Measurements from ENCODE around the gene AMD1.

The AMD1 gene

DNA sequence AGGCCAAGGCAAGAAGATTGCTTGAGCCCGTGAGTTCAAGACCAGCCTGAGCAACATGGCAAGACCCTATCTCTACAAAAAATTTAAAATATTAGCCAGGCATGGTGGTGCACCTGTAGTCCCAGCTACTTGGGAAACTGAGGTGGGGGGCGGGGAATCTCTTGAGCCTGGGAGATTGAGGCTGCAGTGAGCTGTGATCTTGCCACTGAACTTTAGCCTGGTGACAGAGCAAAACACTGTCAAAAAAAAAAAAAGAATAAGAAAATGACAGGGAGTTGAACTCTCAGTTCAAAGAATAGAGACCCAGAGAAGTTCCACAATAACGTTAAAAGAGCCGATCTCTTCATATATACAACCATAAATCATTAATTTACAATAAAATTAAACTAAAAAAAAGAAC lies 24.8 kb upstream of the AMD1 start:
- no peak overlapping the region for H3K4me3 ChIP-seq (ENCODE audit: low read depth, low read length)
- no peak for DNase-seq (ENCODE audit: low read depth)
- TF ChIP-seq, protein P1, sequence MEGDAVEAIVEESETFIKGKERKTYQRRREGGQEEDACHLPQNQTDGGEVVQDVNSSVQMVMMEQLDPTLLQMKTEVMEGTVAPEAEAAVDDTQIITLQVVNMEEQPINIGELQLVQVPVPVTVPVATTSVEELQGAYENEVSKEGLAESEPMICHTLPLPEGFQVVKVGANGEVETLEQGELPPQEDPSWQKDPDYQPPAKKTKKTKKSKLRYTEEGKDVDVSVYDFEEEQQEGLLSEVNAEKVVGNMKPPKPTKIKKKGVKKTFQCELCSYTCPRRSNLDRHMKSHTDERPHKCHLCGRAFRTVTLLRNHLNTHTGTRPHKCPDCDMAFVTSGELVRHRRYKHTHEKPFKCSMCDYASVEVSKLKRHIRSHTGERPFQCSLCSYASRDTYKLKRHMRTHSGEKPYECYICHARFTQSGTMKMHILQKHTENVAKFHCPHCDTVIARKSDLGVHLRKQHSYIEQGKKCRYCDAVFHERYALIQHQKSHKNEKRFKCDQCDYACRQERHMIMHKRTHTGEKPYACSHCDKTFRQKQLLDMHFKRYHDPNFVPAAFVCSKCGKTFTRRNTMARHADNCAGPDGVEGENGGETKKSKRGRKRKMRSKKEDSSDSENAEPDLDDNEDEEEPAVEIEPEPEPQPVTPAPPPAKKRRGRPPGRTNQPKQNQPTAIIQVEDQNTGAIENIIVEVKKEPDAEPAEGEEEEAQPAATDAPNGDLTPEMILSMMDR (IDR thresholded peaks at IDR 0.05; ENCODE audit: insufficient read depth, low read depth, low read length, missing control alignments) = no peak

DNA sequence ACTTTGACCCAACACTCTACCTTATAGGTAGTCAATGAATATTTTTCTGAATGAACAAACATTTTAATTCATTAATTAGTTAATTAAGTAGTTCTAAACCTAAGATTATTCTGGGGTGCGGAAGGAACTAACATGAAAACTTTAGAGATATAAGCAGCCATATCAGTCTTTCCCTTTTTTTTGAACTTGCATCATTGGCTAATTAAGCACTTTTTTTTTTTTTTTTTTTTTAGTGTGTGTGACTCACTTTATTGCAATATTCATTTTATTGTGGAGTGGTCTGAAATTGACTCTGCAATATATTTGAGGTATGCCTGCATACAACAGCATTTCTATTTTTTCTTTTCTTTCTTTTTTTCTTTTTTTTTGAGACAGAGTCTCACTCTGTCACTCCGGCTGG lies 21.8 kb upstream of the AMD1 start:
- TF ChIP-seq, protein P1 (IDR thresholded peaks at IDR 0.05; ENCODE audit: insufficient read depth, low read depth, low read length, missing control alignments) = no peak
- DNase-seq (ENCODE audit: low read depth) = no peak
- H3K4me3 ChIP-seq (ENCODE audit: low read depth, low read length) = no peak overlapping the region

DNA sequence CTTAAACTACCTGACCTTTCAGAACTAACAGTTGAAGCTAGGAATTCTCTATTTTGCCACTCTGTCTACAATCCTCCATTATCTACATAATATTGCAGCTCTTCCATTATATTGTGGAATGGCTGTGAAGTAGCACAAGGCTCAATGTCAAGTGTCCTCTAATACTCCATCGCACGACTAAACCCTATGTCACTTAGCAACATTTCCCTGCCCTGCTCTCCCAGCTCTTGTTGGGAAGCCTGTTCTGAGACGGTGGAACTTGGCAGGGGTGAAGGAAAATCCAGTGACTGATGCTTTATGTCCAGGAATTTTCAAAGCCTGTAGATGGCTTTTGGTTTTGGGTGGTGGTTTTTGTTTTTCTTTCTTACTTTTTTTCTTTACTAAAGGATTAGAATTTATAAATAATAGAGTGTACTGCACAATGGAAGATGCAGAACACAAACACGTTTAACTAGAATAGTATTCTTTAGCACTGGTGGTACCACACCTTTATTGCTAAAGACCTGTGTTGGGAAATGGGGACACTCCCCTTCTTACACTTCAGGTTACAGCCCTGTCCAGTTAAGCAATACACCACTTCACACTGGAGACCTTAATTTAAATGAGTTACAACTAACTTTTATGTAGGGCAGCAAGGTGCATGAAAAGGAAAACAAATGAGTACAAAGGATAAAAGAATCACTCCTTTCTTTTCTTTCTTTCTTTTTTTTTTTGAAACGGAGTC lies 20.7 kb upstream of the AMD1 start:
- DNase-seq (ENCODE audit: low read depth) = no peak
- TF ChIP-seq, protein P1 (IDR thresholded peaks at IDR 0.05; ENCODE audit: insufficient read depth, low read depth, low read length, missing control alignments) = no peak
- H3K4me3 ChIP-seq (ENCODE audit: low read depth, low read length) = no peak overlapping the region

DNA sequence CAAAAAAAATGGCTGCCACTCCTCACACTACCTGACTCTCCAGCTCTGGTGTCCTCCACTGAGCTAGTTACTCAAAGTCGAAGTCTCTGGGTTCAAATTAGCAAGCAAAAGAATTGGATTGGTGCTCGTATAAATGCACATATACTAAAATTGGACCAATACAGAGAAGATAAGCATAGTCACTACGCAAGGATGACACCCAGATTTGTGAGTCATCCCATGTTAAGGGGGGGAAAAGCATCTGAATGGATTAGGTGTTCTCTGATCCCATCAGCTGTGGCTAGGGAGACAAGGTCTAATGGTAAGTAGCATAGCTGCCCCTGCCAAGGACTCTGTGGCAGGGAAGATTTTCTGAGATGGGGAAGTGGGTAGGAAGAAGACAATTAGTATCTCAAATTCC lies 18.3 kb upstream of the AMD1 start:
- DNase-seq (ENCODE audit: low read depth) = no peak
- no peak overlapping the region for H3K4me3 ChIP-seq (ENCODE audit: low read depth, low read length)
- TF ChIP-seq, protein P1 (IDR thresholded peaks at IDR 0.05; ENCODE audit: insufficient read depth, low read depth, low read length, missing control alignments) = no peak

DNA sequence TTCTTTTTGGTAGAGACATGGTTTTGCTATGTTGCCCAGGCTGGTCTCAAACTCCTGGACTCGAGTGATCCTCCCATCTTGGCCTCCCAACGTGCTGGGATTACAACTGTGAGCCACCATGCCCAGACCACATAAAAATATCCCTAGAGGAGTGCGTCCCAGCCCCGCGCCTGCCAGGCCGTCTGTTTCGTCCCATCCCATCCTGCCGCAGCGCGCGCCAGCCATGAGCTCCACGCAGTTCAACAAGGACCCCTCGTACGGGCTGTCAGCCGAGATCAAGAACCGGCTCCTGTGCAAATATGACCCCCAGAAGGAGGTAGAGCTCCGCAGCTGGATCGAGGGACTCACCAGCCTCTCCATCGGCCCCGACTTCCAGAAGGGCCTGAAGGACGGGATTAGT lies 16.6 kb upstream of the AMD1 start:
- no peak for DNase-seq (ENCODE audit: low read depth)
- H3K4me3 ChIP-seq (ENCODE audit: low read depth, low read length) = no peak overlapping the region
- TF ChIP-seq, protein P1 (IDR thresholded peaks at IDR 0.05; ENCODE audit: insufficient read depth, low read depth, low read length, missing control alignments) = no peak

DNA sequence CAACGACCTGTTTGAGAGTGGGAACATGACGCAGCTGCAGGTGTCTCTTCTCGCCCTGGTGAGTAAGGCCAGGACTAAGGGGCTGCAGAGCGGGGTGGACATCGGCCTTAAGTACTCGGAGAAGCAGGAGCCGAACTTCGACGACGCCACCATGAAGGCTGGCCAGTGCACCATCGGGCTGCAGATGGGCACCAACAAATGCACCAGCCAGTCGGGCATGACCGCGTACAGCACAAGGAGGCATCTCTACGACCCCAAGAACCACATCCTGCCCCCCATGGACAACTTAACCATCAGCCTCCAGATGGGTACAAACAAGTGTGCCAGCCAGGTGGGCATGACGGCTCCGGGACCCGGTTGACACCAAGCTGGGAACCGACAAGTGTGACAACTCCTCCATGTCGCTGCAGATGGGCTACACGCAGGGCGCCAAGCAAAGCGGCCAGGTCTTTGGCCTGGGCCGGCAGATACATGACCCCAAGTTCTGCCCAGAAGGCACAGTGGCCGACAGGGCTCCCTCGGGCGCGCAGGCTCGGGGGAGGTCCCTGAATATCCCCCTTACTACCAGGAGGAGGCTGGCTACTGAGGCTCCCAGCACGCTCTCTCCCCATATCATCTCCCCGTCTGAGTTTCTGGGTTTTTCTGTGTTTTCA lies 15.9 kb upstream of the AMD1 start:
- DNase-seq (ENCODE audit: low read depth) = no peak
- TF ChIP-seq, protein P1 (IDR thresholded peaks at IDR 0.05; ENCODE audit: insufficient read depth, low read depth, low read length, missing control alignments) = no peak
- no peak overlapping the region for H3K4me3 ChIP-seq (ENCODE audit: low read depth, low read length)
